Suprapubic skin (tissue), 4 donors: ENCODE results near the gene SERF2. TPM values are rescaled to one million over a fixed set of nuclear protein-coding genes. Genes with fewer than 3 reads are reported as not detected.
A peak's percentile ranks its signal among the peaks of the same experiment; 100 is the strongest.

Experiments
- DNase-seq, 2 donors: peaks; one replicate each; pipeline ENCODE4 v3.0.0-alpha.2; 2019; ENCODE audit warnings: low spot score in 2 of 2
- H3K27ac ChIP-seq: fragments of 200-600 bp; sonication (generic); one replicate; pipeline ENCODE4 v1.5.1; 2019
- H3K27me3 ChIP-seq: fragments of 200-600 bp; sonication (generic); one replicate; pipeline ENCODE4 v1.5.1; 2019
- H3K36me3 ChIP-seq: fragments of 200-600 bp; sonication (generic); one replicate; pipeline ENCODE4 v1.5.1; 2019
- H3K4me1 ChIP-seq: fragments of 200-600 bp; sonication (generic); one replicate; pipeline ENCODE4 v1.5.1; 2019
- H3K4me3 ChIP-seq: fragments of 200-600 bp; sonication (generic); one replicate; pipeline ENCODE4 v1.5.1; 2019; ENCODE audit warnings: mild to moderate bottlenecking
- H3K9me3 ChIP-seq: fragments of 200-600 bp; sonication (generic); one replicate; pipeline ENCODE4 v1.5.1; 2019
- EP300 ChIP-seq: sonication (generic); formaldehyde crosslinking; IDR thresholded peaks from one replicate; pipeline ENCODE4 v1.6.1; 2017; ENCODE audit warnings: antibody characterized with exemption
- POLR2A ChIP-seq, 2 donors: fragments of 450-650 bp; IDR thresholded peaks; one replicate each; pipeline ENCODE4 v1.6.1; 2017; ENCODE audit warnings: antibody characterized with exemption in 2 of 2, mild to moderate bottlenecking in 2 of 2, moderate library complexity in 2 of 2
- POLR2AphosphoS5 ChIP-seq, 3 donors: sonication (generic); formaldehyde crosslinking; IDR thresholded peaks; one replicate each; pipeline ENCODE4 v1.6.1; 2017; ENCODE audit warnings: antibody characterized with exemption in 3 of 3
- WGBS: methylation state at CpG from one replicate; pipeline ENCODE4 v1.1.5; 2018; 5-methylcytosine and 5-hydroxymethylcytosine counted together
- total RNA-seq, 4 donors: library from RNA; depleted of rRNA; stranded (reverse); fragments of >200 nt; gene quantifications; one replicate each; pipeline ENCODE4 v1.1.0, GENCODE V29; 2016
- TF ChIP-seq, protein P1 (sequence below), 2 donors: fragments of 200-600 bp in 1 of 2; fragments of 450-650 bp in 1 of 2; sonication (generic) in 1 of 2; IDR thresholded peaks; one replicate each; pipeline ENCODE4 v1.5.1; 2016 to 2019; ENCODE audit warnings: antibody characterized with exemption in 2 of 2, mild to moderate bottlenecking in 1 of 2, moderate library complexity in 1 of 2

SERF2 gene
- total RNA-seq, 4 donors from 2014 or later = 352 to 813 (median 687) TPM

DNA sequence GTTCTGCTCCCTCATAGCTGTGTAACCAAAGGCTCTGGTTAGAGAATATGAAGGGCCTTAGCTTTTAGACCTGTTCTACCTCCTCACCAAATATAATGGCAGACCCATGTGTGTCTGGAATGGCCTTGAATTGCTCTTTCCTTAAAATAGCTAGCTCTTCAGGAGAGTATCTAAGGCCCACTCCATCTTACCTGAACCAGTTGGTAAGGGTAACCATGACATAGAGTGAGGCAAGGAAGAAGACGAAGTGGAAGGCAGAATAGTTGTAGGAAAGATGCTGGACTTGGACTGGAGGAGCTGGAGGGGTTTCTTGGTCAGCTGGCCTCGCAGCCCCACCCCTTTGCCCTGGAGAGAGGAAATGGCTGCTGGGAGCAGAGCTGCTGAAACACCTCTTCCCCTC is 3.1 kb downstream of the SERF2 start:
- Histone ChIP-seq H3K9me3 (no peaks in the 10 kb centered on the region), H3K36me3 (peaks cover 48% of the 10 kb centered on the region), H3K4me1 (peaks cover 66% of the 10 kb centered on the region), H3K27ac (peak overlapping the region; percentile 99), H3K27me3 (no peaks in the 10 kb centered on the region), H3K4me3 (no peak overlapping the region)
- 73% methylated on average over 2 of the region's 2 CpGs for WGBS
- no peak for DNase-seq
- TF ChIP-seq EP300 (no peak), POLR2A (IDR thresholded peaks at IDR 0.05) (no peak), POLR2AphosphoS5 (IDR thresholded peaks at IDR 0.05) (no peak)
- TF ChIP-seq, protein P1, sequence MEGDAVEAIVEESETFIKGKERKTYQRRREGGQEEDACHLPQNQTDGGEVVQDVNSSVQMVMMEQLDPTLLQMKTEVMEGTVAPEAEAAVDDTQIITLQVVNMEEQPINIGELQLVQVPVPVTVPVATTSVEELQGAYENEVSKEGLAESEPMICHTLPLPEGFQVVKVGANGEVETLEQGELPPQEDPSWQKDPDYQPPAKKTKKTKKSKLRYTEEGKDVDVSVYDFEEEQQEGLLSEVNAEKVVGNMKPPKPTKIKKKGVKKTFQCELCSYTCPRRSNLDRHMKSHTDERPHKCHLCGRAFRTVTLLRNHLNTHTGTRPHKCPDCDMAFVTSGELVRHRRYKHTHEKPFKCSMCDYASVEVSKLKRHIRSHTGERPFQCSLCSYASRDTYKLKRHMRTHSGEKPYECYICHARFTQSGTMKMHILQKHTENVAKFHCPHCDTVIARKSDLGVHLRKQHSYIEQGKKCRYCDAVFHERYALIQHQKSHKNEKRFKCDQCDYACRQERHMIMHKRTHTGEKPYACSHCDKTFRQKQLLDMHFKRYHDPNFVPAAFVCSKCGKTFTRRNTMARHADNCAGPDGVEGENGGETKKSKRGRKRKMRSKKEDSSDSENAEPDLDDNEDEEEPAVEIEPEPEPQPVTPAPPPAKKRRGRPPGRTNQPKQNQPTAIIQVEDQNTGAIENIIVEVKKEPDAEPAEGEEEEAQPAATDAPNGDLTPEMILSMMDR (IDR thresholded peaks at IDR 0.05) = no peak

DNA sequence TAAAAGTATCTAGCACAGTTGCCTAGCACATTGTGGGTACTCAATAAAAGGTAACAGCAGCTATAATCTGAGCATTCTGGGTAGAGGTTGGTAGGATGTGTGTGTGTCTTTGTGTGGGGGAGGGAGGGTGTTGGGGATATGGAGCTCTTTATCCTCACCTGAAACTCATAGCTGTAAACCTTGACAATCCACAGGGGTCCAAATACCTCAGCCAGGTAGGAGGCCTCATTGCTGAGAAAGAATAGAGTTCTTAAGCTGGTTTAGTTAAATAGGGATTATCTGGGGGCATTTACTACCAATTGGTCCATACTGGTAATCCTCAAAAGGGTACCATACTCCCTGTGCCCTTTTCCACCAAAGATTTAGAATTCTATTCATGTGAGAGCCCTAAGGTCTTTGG is 3.9 kb downstream of the SERF2 start:
- TF ChIP-seq, protein P1 (IDR thresholded peaks at IDR 0.05) = no peak
- no peak for TF ChIP-seq EP300
- no peak for TF ChIP-seq POLR2AphosphoS5 (IDR thresholded peaks at IDR 0.05)
- TF ChIP-seq POLR2A (IDR thresholded peaks at IDR 0.05) = no peak
- Histone ChIP-seq H3K27ac (no peak overlapping the region), H3K9me3 (no peaks in the 10 kb centered on the region)

DNA sequence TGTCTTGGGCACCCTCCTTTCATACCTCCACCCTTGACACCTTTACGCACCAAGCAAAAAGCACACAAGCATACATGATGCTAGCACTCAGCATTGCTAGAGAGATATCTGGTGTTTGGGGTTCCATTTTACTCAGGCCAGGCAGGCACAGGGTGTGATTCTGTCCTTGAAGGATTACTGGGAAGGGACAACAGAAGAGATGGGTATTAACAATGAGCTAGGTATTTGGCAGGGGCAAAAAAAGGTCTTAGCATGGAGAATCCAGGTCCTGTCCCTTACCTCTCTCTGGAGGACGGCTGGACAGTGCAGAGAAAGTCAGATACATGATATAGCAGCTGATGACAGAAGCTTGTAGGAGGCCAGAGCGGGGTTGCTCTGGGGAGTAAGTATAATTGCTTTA is 4.4 kb downstream of the SERF2 start:
- no peak for DNase-seq
- WGBS = 83% methylated on average over 3 of the region's 3 CpGs
- H3K9me3 ChIP-seq = no peaks in the 10 kb centered on the region
- peaks cover 48% of the 10 kb centered on the region for H3K36me3 ChIP-seq
- peaks cover 73% of the 10 kb centered on the region for H3K4me1 ChIP-seq
- H3K27ac ChIP-seq = no peak overlapping the region
- no peaks in the 10 kb centered on the region for H3K27me3 ChIP-seq
- TF ChIP-seq, protein P1 (IDR thresholded peaks at IDR 0.05) = no peak
- TF ChIP-seq POLR2A (IDR thresholded peaks at IDR 0.05) = no peak
- no peak for TF ChIP-seq POLR2AphosphoS5 (IDR thresholded peaks at IDR 0.05)
- no peak for TF ChIP-seq EP300
- H3K4me3 ChIP-seq = no peak overlapping the region

More for the DNA sequence above, 3.9 kb downstream of the SERF2 start:
- H3K27me3 ChIP-seq = no peaks in the 10 kb centered on the region
- no peak for DNase-seq
- H3K4me1 ChIP-seq = peaks cover 71% of the 10 kb centered on the region
- H3K4me3 ChIP-seq = no peak overlapping the region
- H3K36me3 ChIP-seq = peaks cover 48% of the 10 kb centered on the region

DNA sequence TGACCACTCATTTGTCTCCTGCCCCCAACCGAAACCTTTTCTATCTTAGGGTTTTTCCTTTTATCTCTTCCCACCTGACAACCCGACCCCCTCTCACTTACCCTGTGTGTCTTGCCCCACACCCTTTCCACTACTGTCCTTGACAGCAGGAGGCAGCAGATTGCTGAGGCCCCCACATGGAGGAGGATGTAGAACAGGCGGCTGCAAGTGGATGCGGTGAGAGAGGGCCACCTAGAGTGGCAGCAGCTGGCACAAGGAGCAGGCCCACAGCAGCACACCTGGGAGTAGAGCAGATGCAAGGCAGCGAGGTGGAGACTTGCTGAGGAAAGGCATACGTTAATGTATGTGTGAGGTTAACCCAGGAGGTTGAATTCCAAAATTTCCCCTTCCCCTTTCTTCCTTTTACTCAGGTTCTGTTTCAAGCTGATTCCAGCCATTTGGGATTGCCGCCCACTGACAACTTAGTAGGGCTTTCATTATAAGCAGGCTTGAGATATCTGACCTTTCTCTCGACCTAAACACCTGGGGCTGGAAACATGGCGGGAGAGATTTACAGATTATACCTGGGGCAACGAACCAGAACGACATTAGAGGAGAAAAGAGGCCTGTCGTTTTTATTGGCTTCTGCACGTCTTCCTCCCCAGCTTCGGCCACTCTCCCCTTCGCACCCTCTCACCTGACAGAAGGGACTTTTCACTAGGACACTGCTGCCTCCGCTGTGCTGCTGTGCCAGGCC is 7.3 kb downstream of the SERF2 start:
- Histone ChIP-seq H3K27me3 (no peaks in the 10 kb centered on the region), H3K36me3 (peaks cover 62% of the 10 kb centered on the region), H3K4me3 (no peak overlapping the region), H3K27ac (peak overlapping the region; percentile 85), H3K9me3 (no peaks in the 10 kb centered on the region), H3K4me1 (peaks cover 59% of the 10 kb centered on the region)
- 88% methylated on average over 16 of the region's 16 CpGs for WGBS
- no peak for DNase-seq
- no peak for TF ChIP-seq POLR2AphosphoS5 (IDR thresholded peaks at IDR 0.05)

DNA sequence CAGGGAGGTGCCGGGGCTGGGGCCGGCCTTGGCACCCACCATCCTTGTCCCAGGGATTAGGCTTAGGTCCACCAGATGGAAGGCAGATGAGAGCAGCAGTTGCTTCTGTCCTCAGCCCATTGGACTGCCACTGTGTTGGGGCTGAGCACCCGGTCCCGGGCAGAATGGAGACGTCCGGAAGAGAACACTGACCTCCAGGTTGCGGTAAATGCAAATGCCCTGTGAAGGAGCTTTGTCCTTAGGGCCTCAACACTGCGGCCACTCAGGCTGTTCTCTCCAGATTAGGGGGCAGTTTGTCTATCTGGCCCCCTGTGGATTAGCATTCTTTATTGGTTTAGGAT is 7.8 kb downstream of the SERF2 start, which contains the start of gene SERINC4:
Gene SERINC4 (minus strand): TSS at position 276 of the 341 bp plus-strand sequence. CDS start 234 bp downstream, at position 42.
- H3K9me3 ChIP-seq = no peaks in the 10 kb centered on the region
- peak within 1 kb of the TSS; percentile 71 for H3K4me3 ChIP-seq
- peaks cover 54% of the 10 kb centered on the region for H3K4me1 ChIP-seq
- H3K27ac ChIP-seq = peak within 1 kb of the TSS; percentile 85
- 82% methylated on average over 7 of the region's 8 CpGs for WGBS
- DNase-seq = no peak
- H3K27me3 ChIP-seq = no peaks in the 10 kb centered on the region
- peaks cover 62% of the 10 kb centered on the region for H3K36me3 ChIP-seq
- TF ChIP-seq POLR2A (IDR thresholded peaks at IDR 0.05) (no peak), POLR2AphosphoS5 (IDR thresholded peaks at IDR 0.05) (no peak), EP300 (no peak)
- TF ChIP-seq, protein P1 (IDR thresholded peaks at IDR 0.05) = no peak
